Activated CD4-positive, alpha-beta memory T cell treated with anti-CD3 and anti-CD28 coated beads for 36 hours (primary cell): ENCODE data around the gene CCDC57. TPM values are rescaled to one million over a fixed set of nuclear protein-coding genes. Genes with fewer than 3 reads are reported as not detected.
"Not testable (repeated sequence)": the region's sequence is repeated elsewhere in the genome, so short reads cannot be mapped to it uniquely, and the experiment has no call there.

Source experiments
- CTCF ChIA-PET: fragments of 350-600 bp; sonication (Branson Sonifier 250); formaldehyde crosslinking; loops from one replicate; lab custom pipeline; 2021; ENCODE audit warnings: antibody characterized with exemption, inconsistent platforms; lab: Charles Lee
- POLR2A ChIA-PET: fragments of 350-600 bp; sonication (Branson Sonifier 250); formaldehyde crosslinking; loops from one replicate; lab custom pipeline; 2021; ENCODE audit warnings: antibody characterized with exemption; lab: Charles Lee
- DNase-seq: peaks from one replicate; pipeline ENCODE4 v3.0.0-alpha.2; 2020
- H3K27ac Mint-ChIP-seq: one replicate; pipeline ENCODE4 v1.8.0; 2021; ENCODE audit warnings: mixed read lengths
- H3K27me3 Mint-ChIP-seq: one replicate; pipeline ENCODE4 v1.8.0; 2021; ENCODE audit warnings: mixed read lengths
- H3K36me3 Mint-ChIP-seq: one replicate; pipeline ENCODE4 v1.8.0; 2021; ENCODE audit warnings: mixed read lengths
- H3K4me1 Mint-ChIP-seq: one replicate; pipeline ENCODE4 v1.8.0; 2021; ENCODE audit warnings: low read depth, mixed read lengths
- H3K4me3 Mint-ChIP-seq: one replicate; pipeline ENCODE4 v1.8.0; 2021; ENCODE audit warnings: mild to moderate bottlenecking, mixed read lengths
- H3K9me3 Mint-ChIP-seq: one replicate; pipeline ENCODE4 v1.8.0; 2021; ENCODE audit warnings: mixed read lengths
- intact Hi-C: fragments of 100-400 bp; cut with micrococcal nuclease; formaldehyde crosslinking; loops from one replicate; pipeline ENCODE4 v1.15.1; 2023
- total RNA-seq, 2 experiments: library from RNA; stranded (reverse); gene quantifications; one replicate each; pipeline ENCODE4 v1.2.3, GENCODE V29; 2021

Gene CCDC57
- 10 to 100 TPM; 49.6 to 51.7 TPM for total RNA-seq

- ChIA-PET POLR2A (interaction anchor here (1.1 to 1.6 kb wide), 4 partner anchors 16 to 90 kb away, joined by 3 to 6 read pairs (median 4); partner anchors contain the start of gene SLC16A3), CTCF (interaction anchor here (2.1 kb wide), 1 partner anchor 24 kb away, joined by 5 read pairs; no protein-coding TSS in a partner anchor)
- no peaks in the 10 kb centered on the region for H3K9me3 Mint-ChIP-seq
- H3K36me3 Mint-ChIP-seq, result peaks cover 1% of the 10 kb centered on the region
- H3K4me1 Mint-ChIP-seq, result peaks cover 39% of the 10 kb centered on the region
- H3K4me3 Mint-ChIP-seq, result peak within 1 kb of the TSS; percentile 74
- intact Hi-C loops, result no loop called here
- H3K27ac Mint-ChIP-seq, result peak within 1 kb of the TSS; percentile 84
- no peaks in the 10 kb centered on the region for H3K27me3 Mint-ChIP-seq
- peak; percentile 83 for DNase-seq
Observed at GRCh38 chr17:82212331-82213250, at the start of gene CCDC57. Gene CCDC57 (minus strand): TSS chr17:82212842. CDS start chr17:82201944, 10,898 bp downstream.

- Mint-ChIP-seq H3K27me3 (no peaks in the 10 kb centered on the region), H3K36me3 (peaks cover 66% of the 10 kb centered on the region), H3K9me3 (peaks cover 4% of the 10 kb centered on the region), H3K27ac (peak overlapping the region; percentile 47), H3K4me3 (no peak overlapping the region), H3K4me1 (peaks cover 41% of the 10 kb centered on the region)
- intact Hi-C loops, result no loop called here
- ChIA-PET POLR2A (no interaction called here), CTCF (interaction anchor here (1.2 to 1.3 kb wide), 2 partner anchors 26 to 89 kb away, joined by 3 read pairs; no protein-coding TSS in a partner anchor)
- no peak for DNase-seq
Observed at GRCh38 chr17:82262344-82262743, 49.7 kb upstream of the CCDC57 start.

GRCh38 chr17:82259972-82260961 lies 47.6 kb upstream of the CCDC57 start:
- H3K4me3 Mint-ChIP-seq, intact Hi-C loops, H3K9me3 Mint-ChIP-seq, POLR2A ChIA-PET, DNase-seq, H3K27me3 Mint-ChIP-seq: not testable (repeated sequence)
- CTCF ChIA-PET, result interaction anchor here (1.0 kb wide), 1 partner anchor 57 kb away, joined by 3 read pairs; the partner anchor contains the start of gene CD7
- H3K27ac Mint-ChIP-seq, result peak overlapping the region; percentile 55
- H3K36me3 Mint-ChIP-seq, result peaks cover 70% of the 10 kb centered on the region
- H3K4me1 Mint-ChIP-seq, result peaks cover 28% of the 10 kb centered on the region

GRCh38 chr17:82258555-82258954 lies 45.9 kb upstream of the CCDC57 start:
- peaks cover 27% of the 10 kb centered on the region for H3K4me1 Mint-ChIP-seq
- POLR2A ChIA-PET, result no interaction called here

GRCh38 chr17:82257473-82257872 lies 44.8 kb upstream of the CCDC57 start:
- no peaks in the 10 kb centered on the region for H3K27me3 Mint-ChIP-seq
- peaks cover 4% of the 10 kb centered on the region for H3K9me3 Mint-ChIP-seq
- peak overlapping the region; percentile 84 for H3K27ac Mint-ChIP-seq
- POLR2A ChIA-PET, result no interaction called here
- CTCF ChIA-PET, result interaction anchor here (1.1 to 1.4 kb wide), 2 partner anchors 21 to 64 kb away, joined by 4 read pairs; no protein-coding TSS in a partner anchor
- peaks cover 72% of the 10 kb centered on the region for H3K36me3 Mint-ChIP-seq
- intact Hi-C loops, result no loop called here
- no peak overlapping the region for H3K4me3 Mint-ChIP-seq
- peaks cover 24% of the 10 kb centered on the region for H3K4me1 Mint-ChIP-seq
- DNase-seq, result peak; percentile 75

More at GRCh38 chr17:82258555-82258954, 45.9 kb upstream of the CCDC57 start:
- no peaks in the 10 kb centered on the region for H3K27me3 Mint-ChIP-seq
- CTCF ChIA-PET, result interaction anchor here (1.0 to 1.4 kb wide), 2 partner anchors 22 to 63 kb away, joined by 4 read pairs; no protein-coding TSS in a partner anchor
- peaks cover 4% of the 10 kb centered on the region for H3K9me3 Mint-ChIP-seq
- H3K27ac Mint-ChIP-seq, result peak overlapping the region; percentile 20
- peaks cover 65% of the 10 kb centered on the region for H3K36me3 Mint-ChIP-seq
- no peak overlapping the region for H3K4me3 Mint-ChIP-seq
- no peak for DNase-seq
- intact Hi-C loops, result no loop called here

- POLR2A ChIA-PET, result interaction anchor here (0.5 to 0.7 kb wide), 3 partner anchors 10 to 633 kb away, joined by 3 read pairs; no protein-coding TSS in a partner anchor
- CTCF ChIA-PET, result interaction anchor here (1.1 kb wide), 1 partner anchor 20 kb away, joined by 4 read pairs; no protein-coding TSS in a partner anchor
- Mint-ChIP-seq H3K4me1 (peaks cover 24% of the 10 kb centered on the region), H3K36me3 (peaks cover 71% of the 10 kb centered on the region), H3K9me3 (peaks cover 4% of the 10 kb centered on the region), H3K27me3 (no peaks in the 10 kb centered on the region), H3K4me3 (no peak overlapping the region), H3K27ac (peak overlapping the region; percentile 33)
- intact Hi-C loops, result no loop called here
- DNase-seq, result no peak
Observed at GRCh38 chr17:82256242-82256885, 43.7 kb upstream of the CCDC57 start.

GRCh38 chr17:82255402-82255972 lies 42.8 kb upstream of the CCDC57 start:
- Mint-ChIP-seq H3K36me3 (peaks cover 67% of the 10 kb centered on the region), H3K4me1 (peaks cover 20% of the 10 kb centered on the region), H3K27ac (peak overlapping the region; percentile 5), H3K27me3 (no peaks in the 10 kb centered on the region), H3K9me3 (no peaks in the 10 kb centered on the region), H3K4me3 (no peak overlapping the region)
- no peak for DNase-seq
- CTCF ChIA-PET, result no interaction called here
- POLR2A ChIA-PET, result interaction anchor here (0.5 to 1.0 kb wide), 4 partner anchors 18 to 632 kb away, joined by 3 to 5 read pairs (median 3); partner anchors contain the start of gene CSNK1D
- intact Hi-C loops, result no loop called here

- Mint-ChIP-seq H3K36me3 (peaks cover 60% of the 10 kb centered on the region), H3K4me1 (peaks cover 19% of the 10 kb centered on the region)
- H3K27ac Mint-ChIP-seq, DNase-seq, H3K27me3 Mint-ChIP-seq, CTCF ChIA-PET, H3K4me3 Mint-ChIP-seq, H3K9me3 Mint-ChIP-seq, intact Hi-C loops: not testable (repeated sequence)
- POLR2A ChIA-PET, result interaction anchor here (0.6 to 1.0 kb wide), 3 partner anchors 12 to 67 kb away, joined by 3 to 5 read pairs (median 3); partner anchors contain the start of gene CSNK1D
Observed at GRCh38 chr17:82254746-82255145, 42.1 kb upstream of the CCDC57 start.

- intact Hi-C loops, H3K9me3 Mint-ChIP-seq, DNase-seq, H3K27me3 Mint-ChIP-seq, H3K27ac Mint-ChIP-seq, H3K4me3 Mint-ChIP-seq: not testable (repeated sequence)
- ChIA-PET POLR2A (interaction anchor here (0.8 kb wide), 1 partner anchor 11 kb away, joined by 3 read pairs; no protein-coding TSS in a partner anchor), CTCF (interaction anchor here (0.6 kb wide), 1 partner anchor 14 kb away, joined by 3 read pairs; no protein-coding TSS in a partner anchor)
- Mint-ChIP-seq H3K36me3 (peaks cover 57% of the 10 kb centered on the region), H3K4me1 (peaks cover 19% of the 10 kb centered on the region)
Observed at GRCh38 chr17:82254096-82254495, 41.5 kb upstream of the CCDC57 start.

GRCh38 chr17:82253179-82253544 lies 40.5 kb upstream of the CCDC57 start:
- no peak overlapping the region for H3K27ac Mint-ChIP-seq
- peaks cover 60% of the 10 kb centered on the region for H3K36me3 Mint-ChIP-seq
- no peak for DNase-seq
- no peak overlapping the region for H3K4me3 Mint-ChIP-seq
- intact Hi-C loops, result no loop called here
- POLR2A ChIA-PET, result no interaction called here
- peaks cover 14% of the 10 kb centered on the region for H3K4me1 Mint-ChIP-seq
- CTCF ChIA-PET, result interaction anchor here (1.0 kb wide), 1 partner anchor 10 kb away, joined by 3 read pairs; no protein-coding TSS in a partner anchor
- H3K9me3 Mint-ChIP-seq, result no peaks in the 10 kb centered on the region
- H3K27me3 Mint-ChIP-seq, result no peaks in the 10 kb centered on the region
